IMR-90 (cell line): ENCODE results near the gene SMTN. TPM values are rescaled to one million over a fixed set of nuclear protein-coding genes. Genes with fewer than 3 reads are reported as not detected.
A peak's percentile ranks its signal among the peaks of the same experiment; 100 is the strongest.
"Not testable (repeated sequence)": the region's sequence is repeated elsewhere in the genome, so short reads cannot be mapped to it uniquely, and the experiment has no call there.

Experiments
- ATAC-seq: fragments of 200-7000 bp; cut with Tn5 transposase; 2 replicates; pipeline ENCODE4 v1.9.1; 2020; ENCODE audit warnings: low read depth, mild to moderate bottlenecking, moderate library complexity
- BruUV-seq: library from RNA; stranded (reverse); fragments of 400-500 nt; replicated peaks from 2 replicates; lab custom pipeline; 2021; lab: Mats Ljungman, UMichigan
- CTCF ChIA-PET: fragments of 300-600 bp; formaldehyde crosslinking; extraction: SDS; loops from one replicate; lab custom pipeline; 2021; ENCODE audit warnings: antibody characterized with exemption; lab: Yijun Ruan, JAX
- POLR2A ChIA-PET: fragments of 300-600 bp; sonication (Branson Sonifier 250); formaldehyde crosslinking; loops from one replicate; lab custom pipeline; 2022; ENCODE audit warnings: antibody characterized with exemption; ENCODE audit not compliant: unreplicated experiment; lab: Charles Lee
- DNase-seq: peaks from one replicate; pipeline ENCODE4 v3.0.0; 2013
- H2AFZ ChIP-seq: replicated peaks from 2 replicates; pipeline ENCODE3; 2013; ENCODE audit warnings: low read length, mild to moderate bottlenecking; ENCODE audit not compliant: poor library complexity
- H2AK5ac ChIP-seq: 2 replicates; pipeline ENCODE4 v1.6.1; 2013; ENCODE audit warnings: low read depth, low read length, inconsistent platforms
- H2AK9ac ChIP-seq: replicated peaks from 2 replicates; pipeline ENCODE3; 2013; ENCODE audit warnings: mild to moderate bottlenecking, low read depth, low read length, moderate library complexity; ENCODE audit not compliant: poor library complexity
- H2BK120ac ChIP-seq: 2 replicates; pipeline ENCODE4 v1.6.1; 2013; ENCODE audit warnings: low read depth, low read length, inconsistent platforms
- H2BK15ac ChIP-seq: 3 replicates; pipeline ENCODE4 v1.6.1; 2013; ENCODE audit warnings: low read depth, low read length, inconsistent platforms
- H2BK20ac ChIP-seq: 2 replicates; pipeline ENCODE4 v1.6.1; 2013; ENCODE audit warnings: low read depth, mild to moderate bottlenecking, inconsistent platforms, low read length, moderate library complexity
- H2BK5ac ChIP-seq: 2 replicates; pipeline ENCODE4 v1.6.1; 2013; ENCODE audit warnings: mild to moderate bottlenecking, low read depth, low read length, inconsistent platforms; ENCODE audit not compliant: poor library complexity, severe bottlenecking
- H3K14ac ChIP-seq: replicated peaks from 2 replicates; pipeline ENCODE4 v1.6.1; 2013; ENCODE audit warnings: low read depth, low read length, inconsistent platforms
- H3K18ac ChIP-seq: 2 replicates; pipeline ENCODE4 v1.6.1; 2013; ENCODE audit warnings: low read depth, low read length, control low read depth
- H3K23ac ChIP-seq: 2 replicates; pipeline ENCODE4 v1.6.1; 2013; ENCODE audit warnings: low read depth, low read length, inconsistent platforms
- H3K27ac ChIP-seq: 2 replicates; pipeline ENCODE4 v1.5.1; 2013; ENCODE audit warnings: mild to moderate bottlenecking, control low read depth, low read length; ENCODE audit not compliant: insufficient read depth
- H3K27me3 ChIP-seq: 2 replicates; pipeline ENCODE4 v1.6.1; 2013; ENCODE audit warnings: low read length; ENCODE audit not compliant: control insufficient read depth, insufficient read depth
- H3K36me3 ChIP-seq: 2 replicates; pipeline ENCODE4 v1.6.1; 2013; ENCODE audit warnings: low read length, mixed read lengths; ENCODE audit not compliant: control insufficient read depth, insufficient read depth
- H3K4ac ChIP-seq: 2 replicates; pipeline ENCODE4 v1.6.1; 2013; ENCODE audit warnings: low read depth, low read length, inconsistent platforms
- H3K4me1 ChIP-seq: 2 replicates; pipeline ENCODE4 v1.6.1; 2013; ENCODE audit warnings: low read length, mixed read lengths; ENCODE audit not compliant: control insufficient read depth, insufficient read depth
- H3K4me2 ChIP-seq: 2 replicates; pipeline ENCODE4 v1.6.1; 2013; ENCODE audit warnings: low read depth, mild to moderate bottlenecking, control low read depth, low read length, moderate library complexity
- H3K4me3 ChIP-seq: 2 replicates; pipeline ENCODE4 v1.5.1; 2013; ENCODE audit warnings: low read depth, mild to moderate bottlenecking, control low read depth, low read length, moderate library complexity; ENCODE audit not compliant: insufficient read depth
- H3K56ac ChIP-seq: 2 replicates; pipeline ENCODE4 v1.6.1; 2013; ENCODE audit warnings: low read length, inconsistent platforms; ENCODE audit not compliant: insufficient read depth; ENCODE audit errors: extremely low read depth
- H3K79me1 ChIP-seq, 2 experiments: 2 replicates each; pipeline ENCODE4 v1.6.1; 2013; ENCODE audit warnings: low read length in 2 of 2, inconsistent platforms in 1 of 2, low read depth in 1 of 2
- H3K9ac ChIP-seq: 2 replicates; pipeline ENCODE4 v1.6.1; 2013; ENCODE audit warnings: low read depth, low read length, control low read depth
- H3K9me1 ChIP-seq: 2 replicates; pipeline ENCODE4 v1.6.1; 2013; ENCODE audit warnings: low read length, inconsistent platforms; ENCODE audit not compliant: insufficient read depth
- H3K9me3 ChIP-seq: 2 replicates; pipeline ENCODE4 v1.6.1; 2013; ENCODE audit warnings: low read length; ENCODE audit not compliant: control insufficient read depth, insufficient read depth
- H4K20me1 ChIP-seq: 2 replicates; pipeline ENCODE4 v1.6.1; 2013; ENCODE audit warnings: low read length, inconsistent platforms; ENCODE audit not compliant: insufficient read depth
- H4K5ac ChIP-seq: 2 replicates; pipeline ENCODE4 v1.6.1; 2013; ENCODE audit warnings: mild to moderate bottlenecking, low read depth, low read length, control low read depth
- H4K8ac ChIP-seq, 2 experiments: 2 replicates each; pipeline ENCODE4 v1.6.1; 2013; ENCODE audit warnings: low read depth in 2 of 2, low read length in 2 of 2, control low read depth in 1 of 2, inconsistent platforms in 1 of 2
- H4K91ac ChIP-seq: 2 replicates; pipeline ENCODE4 v1.6.1; 2013; ENCODE audit warnings: low read depth, low read length, inconsistent platforms; ENCODE audit not compliant: insufficient read depth
- WGBS, 2 experiments: methylation state at CpG; one replicate each; pipeline versions ENCODE4 v1.1.5 to v1.1.7; 2013; ENCODE audit warnings: missing lambda C conversion rate in 2 of 2; ENCODE audit not compliant: insufficient read length in 1 of 2; ENCODE audit errors: extremely low coverage in 2 of 2; 5-methylcytosine and 5-hydroxymethylcytosine counted together
- dilution Hi-C: fragments of 300-500 bp; cut with HindIII; formaldehyde crosslinking; loops from one replicate; pipeline ENCODE4 v1.14.3; 2018; ENCODE audit warnings: low sequenced_read_pairs; ENCODE audit not compliant: unreplicated experiment
- in situ Hi-C: fragments of 300-500 bp; cut with MboI; formaldehyde crosslinking; loops from 3 replicates; pipeline ENCODE4 v1.14.3; 2019; ENCODE audit warnings: low sequenced_read_pairs, inconsistent platforms, mixed read lengths
- intact Hi-C: fragments of 100-400 bp; cut with micrococcal nuclease; formaldehyde crosslinking; loops from 2 replicates; pipeline ENCODE4 v1.10.0; 2022
- polyA plus RNA-seq, 3 experiments: library from polyadenylated mRNA; depleted of rRNA; stranded (reverse); fragments of >200 nt; gene quantifications; 2 replicates each; pipeline ENCODE4 v1.2.3, GENCODE V29; 2012; ENCODE audit warnings: low replicate concordance in 1 of 3
- total RNA-seq: library from RNA; depleted of rRNA; stranded (reverse); fragments of >200 nt; gene quantifications from 2 replicates; pipeline ENCODE4 v1.2.3, GENCODE V29; 2012

The SMTN gene
- total and polyA plus RNA-seq, 2 of the 4 experiments (the other 2 are of a cell fraction): 53.6 to 63.7 TPM

- in situ Hi-C loops, H2AK9ac ChIP-seq, H3K4me2 ChIP-seq, H2BK120ac ChIP-seq, H3K4me1 ChIP-seq, dilution Hi-C loops, H3K4ac ChIP-seq, H3K18ac ChIP-seq, H2BK5ac ChIP-seq, H4K91ac ChIP-seq, H3K56ac ChIP-seq, H3K27me3 ChIP-seq, BruUV-seq, H3K36me3 ChIP-seq, H3K79me1 ChIP-seq, H3K14ac ChIP-seq, H4K20me1 ChIP-seq, H3K9me1 ChIP-seq, CTCF ChIA-PET, H3K4me3 ChIP-seq, DNase-seq, intact Hi-C loops, H2BK15ac ChIP-seq, H3K9me3 ChIP-seq, H4K8ac ChIP-seq, H3K9ac ChIP-seq, H3K23ac ChIP-seq, H2BK20ac ChIP-seq, H3K27ac ChIP-seq, H4K5ac ChIP-seq, H2AFZ ChIP-seq, POLR2A ChIA-PET: not testable (repeated sequence)
- ATAC-seq: peak; percentile 77
- peak overlapping the region; percentile 67; the same call in 1 of the 2 replicates for H2AK5ac ChIP-seq
- 93% methylated on average over 3 of the region's 6 CpGs; no CpG with 5 or more reads in 1 of the 2 experiments for WGBS, 2 experiments
Measured at GRCh38 chr22:31069691-31070314, 11.3 kb upstream of the SMTN start.

- H3K79me1 ChIP-seq, H3K56ac ChIP-seq, H3K9ac ChIP-seq, H2BK5ac ChIP-seq, H2AFZ ChIP-seq, DNase-seq, H4K20me1 ChIP-seq, H3K27ac ChIP-seq, H2AK5ac ChIP-seq, H3K18ac ChIP-seq, H2AK9ac ChIP-seq, H3K4ac ChIP-seq, H3K27me3 ChIP-seq, in situ Hi-C loops, dilution Hi-C loops, H3K36me3 ChIP-seq, H4K8ac ChIP-seq, H3K14ac ChIP-seq, ATAC-seq, H2BK20ac ChIP-seq, H4K91ac ChIP-seq, BruUV-seq, H3K4me2 ChIP-seq, H3K4me3 ChIP-seq, H2BK120ac ChIP-seq, H3K4me1 ChIP-seq, POLR2A ChIA-PET, H3K23ac ChIP-seq, H2BK15ac ChIP-seq, H3K9me1 ChIP-seq, intact Hi-C loops, H4K5ac ChIP-seq, H3K9me3 ChIP-seq: not testable (repeated sequence)
- WGBS, 2 experiments: no CpG with 5 or more reads among the region's 9 CpGs
- CTCF ChIA-PET: interaction anchor here (0.7 kb wide), 1 partner anchor 51 kb away, joined by 7 read pairs; no protein-coding TSS in a partner anchor
Measured at GRCh38 chr22:31073125-31073524, 8.0 kb upstream of the SMTN start.
